ENCODE results near the gene TMEM209.

DNA sequence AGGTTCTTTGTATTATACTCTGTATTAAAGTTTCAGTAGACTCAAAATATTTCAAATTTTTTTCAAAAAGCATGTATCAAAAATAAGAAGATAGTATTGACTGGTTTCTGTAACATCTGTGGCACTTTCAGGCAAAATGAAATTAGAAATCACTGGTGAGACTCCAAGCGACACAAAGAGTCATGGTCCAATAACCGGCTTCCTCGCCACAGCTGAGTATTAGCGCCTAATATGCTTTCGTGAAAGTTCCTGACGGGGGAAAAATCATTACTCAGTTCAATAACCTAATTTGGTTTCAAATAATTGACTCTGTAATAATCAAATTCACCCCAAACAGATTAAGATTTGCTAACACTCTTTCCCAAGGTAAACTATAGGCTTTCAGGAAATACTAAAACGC lies 13.4 kb downstream of the TMEM209 start:
- TF ChIP-seq, protein P1, sequence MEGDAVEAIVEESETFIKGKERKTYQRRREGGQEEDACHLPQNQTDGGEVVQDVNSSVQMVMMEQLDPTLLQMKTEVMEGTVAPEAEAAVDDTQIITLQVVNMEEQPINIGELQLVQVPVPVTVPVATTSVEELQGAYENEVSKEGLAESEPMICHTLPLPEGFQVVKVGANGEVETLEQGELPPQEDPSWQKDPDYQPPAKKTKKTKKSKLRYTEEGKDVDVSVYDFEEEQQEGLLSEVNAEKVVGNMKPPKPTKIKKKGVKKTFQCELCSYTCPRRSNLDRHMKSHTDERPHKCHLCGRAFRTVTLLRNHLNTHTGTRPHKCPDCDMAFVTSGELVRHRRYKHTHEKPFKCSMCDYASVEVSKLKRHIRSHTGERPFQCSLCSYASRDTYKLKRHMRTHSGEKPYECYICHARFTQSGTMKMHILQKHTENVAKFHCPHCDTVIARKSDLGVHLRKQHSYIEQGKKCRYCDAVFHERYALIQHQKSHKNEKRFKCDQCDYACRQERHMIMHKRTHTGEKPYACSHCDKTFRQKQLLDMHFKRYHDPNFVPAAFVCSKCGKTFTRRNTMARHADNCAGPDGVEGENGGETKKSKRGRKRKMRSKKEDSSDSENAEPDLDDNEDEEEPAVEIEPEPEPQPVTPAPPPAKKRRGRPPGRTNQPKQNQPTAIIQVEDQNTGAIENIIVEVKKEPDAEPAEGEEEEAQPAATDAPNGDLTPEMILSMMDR (IDR thresholded peaks at IDR 0.05) = no peak
- no peak for TF ChIP-seq POLR2A (IDR thresholded peaks at IDR 0.05)
